DMS53 treated with DMSO at 0.1 percent for 48 hours (cell line): ENCODE measurements around the gene CYP4X1.
"Not testable (repeated sequence)": the region's sequence is repeated elsewhere in the genome, so short reads cannot be mapped to it uniquely, and the experiment has no call there.

ENCODE experiments used
- DNase-seq: peaks from one replicate; lab custom pipeline; 2025; ENCODE audit not compliant: unreplicated experiment; lab: John Stamatoyannopoulos, UW

The CYP4X1 gene

GRCh38 chr1:47023268-47024140 lies at the start of gene CYP4X1:
TSS of gene CYP4X1 (plus strand) at chr1:47023669. CDS start at chr1:47023818, 149 bp downstream.
- DNase-seq: peak; percentile 41

DNA sequence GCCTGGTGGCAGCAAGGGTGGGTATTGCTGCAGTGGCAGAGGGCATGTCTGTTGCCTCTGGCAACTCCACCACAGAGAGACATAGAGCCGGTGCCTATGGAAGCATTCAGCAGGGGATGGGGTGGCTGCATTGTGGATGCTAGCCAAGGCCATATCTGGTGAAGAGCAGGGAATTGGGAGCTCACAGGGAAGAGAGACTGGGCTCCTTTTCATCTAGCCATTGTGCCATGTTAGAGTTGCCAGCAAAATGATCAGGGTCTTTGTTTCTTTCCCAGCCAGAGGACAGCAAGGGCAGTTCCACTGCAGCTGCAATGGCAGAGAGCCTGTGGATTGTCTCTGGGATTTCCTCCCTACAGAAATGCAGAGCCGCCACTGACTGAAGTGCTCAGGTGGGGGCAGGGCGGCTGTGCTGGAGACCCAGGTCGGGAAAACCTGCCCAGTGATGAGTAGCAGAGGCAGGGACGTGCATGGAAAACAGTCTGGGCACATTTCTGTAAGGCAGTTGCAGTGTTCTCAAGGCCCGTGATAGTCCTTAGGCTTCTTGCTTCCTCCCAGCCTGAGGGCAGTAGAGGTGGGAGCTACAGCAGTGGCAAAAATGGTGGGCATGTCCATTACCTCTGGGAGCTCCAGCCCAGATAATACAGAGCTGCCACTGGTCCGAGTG lies 40.2 kb upstream of the CYP4X1 start:
- no peak for DNase-seq

DNA sequence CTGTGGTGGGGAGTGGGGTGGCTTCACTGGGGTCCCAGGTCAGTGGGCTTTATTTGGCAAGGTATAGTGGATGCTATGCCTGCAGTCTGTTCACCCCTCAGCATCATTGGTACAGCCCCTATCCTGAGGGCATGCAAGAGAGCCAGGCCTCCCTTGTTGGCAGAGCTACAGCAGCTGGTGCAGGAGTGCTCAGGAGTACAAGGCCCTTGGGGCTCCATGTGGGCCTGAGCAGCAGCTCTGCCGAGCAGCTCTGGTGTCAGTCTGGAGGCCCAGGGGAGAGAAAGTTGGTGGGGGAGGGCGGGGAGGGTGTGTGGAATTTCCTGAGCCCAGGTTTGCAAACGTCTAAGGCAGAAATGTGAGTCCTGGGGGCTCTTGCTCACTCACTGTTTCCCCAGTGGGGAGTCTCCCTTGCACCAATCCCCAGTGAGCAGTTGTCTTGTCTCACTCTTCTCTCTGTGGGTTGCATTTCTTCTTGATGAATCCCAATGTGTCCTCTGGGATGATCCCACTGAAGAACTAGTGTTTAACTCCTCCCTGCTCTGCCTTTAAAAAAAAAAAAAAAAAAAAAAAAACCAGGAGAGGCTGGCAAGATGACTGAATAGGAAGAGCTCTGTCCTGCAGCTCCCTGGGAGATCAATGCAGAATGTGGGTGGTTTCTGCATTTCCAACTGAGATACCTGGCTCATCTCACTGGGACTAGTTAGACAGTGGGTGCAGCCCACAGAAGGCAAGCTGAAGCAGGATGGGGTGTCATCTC lies 39.5 kb upstream of the CYP4X1 start:
- DNase-seq: no peak

- not testable (repeated sequence) for DNase-seq
Observed at GRCh38 chr1:46990541-46990940, 32.9 kb upstream of the CYP4X1 start.

DNA sequence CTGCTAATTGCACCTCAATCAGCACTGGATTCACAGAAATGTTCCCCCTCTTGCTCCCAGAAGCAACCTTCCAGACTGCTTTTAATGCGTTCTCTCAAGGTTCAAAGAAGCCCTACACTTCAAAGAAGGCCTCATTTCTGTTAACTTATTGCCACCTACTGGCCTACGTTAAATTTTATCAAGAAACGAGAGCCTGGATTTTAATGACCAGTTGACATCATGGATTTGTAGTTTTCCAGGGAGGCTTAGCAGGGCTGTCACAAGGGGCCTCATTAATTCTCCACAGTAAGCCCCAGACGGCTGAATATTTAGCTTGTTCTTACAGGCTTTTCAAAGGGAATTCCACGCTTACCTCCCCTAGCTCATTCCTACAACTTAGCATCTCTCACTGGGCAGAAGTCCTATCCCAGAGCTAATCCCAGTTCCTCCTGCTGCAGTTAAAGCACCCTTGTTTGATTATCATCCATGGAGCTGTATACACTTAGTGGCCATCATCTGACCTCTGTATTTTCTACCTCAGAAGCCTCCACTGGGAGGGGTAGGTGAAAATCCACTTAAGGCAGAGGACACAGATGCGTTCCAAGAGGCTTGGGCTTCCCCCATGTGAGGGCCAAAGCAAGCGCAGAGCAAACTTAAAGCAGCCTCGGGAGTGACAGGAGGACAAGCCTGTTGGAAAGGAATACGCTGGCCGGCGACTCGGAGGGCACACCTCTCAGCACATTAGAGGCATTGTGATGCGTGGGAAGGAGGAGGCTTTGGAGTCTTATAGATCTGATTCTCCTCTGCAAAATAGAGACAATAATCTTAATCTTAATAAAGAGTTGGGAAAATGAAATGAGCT lies 32.2 kb upstream of the CYP4X1 start:
- DNase-seq: peak; percentile 82

DNA sequence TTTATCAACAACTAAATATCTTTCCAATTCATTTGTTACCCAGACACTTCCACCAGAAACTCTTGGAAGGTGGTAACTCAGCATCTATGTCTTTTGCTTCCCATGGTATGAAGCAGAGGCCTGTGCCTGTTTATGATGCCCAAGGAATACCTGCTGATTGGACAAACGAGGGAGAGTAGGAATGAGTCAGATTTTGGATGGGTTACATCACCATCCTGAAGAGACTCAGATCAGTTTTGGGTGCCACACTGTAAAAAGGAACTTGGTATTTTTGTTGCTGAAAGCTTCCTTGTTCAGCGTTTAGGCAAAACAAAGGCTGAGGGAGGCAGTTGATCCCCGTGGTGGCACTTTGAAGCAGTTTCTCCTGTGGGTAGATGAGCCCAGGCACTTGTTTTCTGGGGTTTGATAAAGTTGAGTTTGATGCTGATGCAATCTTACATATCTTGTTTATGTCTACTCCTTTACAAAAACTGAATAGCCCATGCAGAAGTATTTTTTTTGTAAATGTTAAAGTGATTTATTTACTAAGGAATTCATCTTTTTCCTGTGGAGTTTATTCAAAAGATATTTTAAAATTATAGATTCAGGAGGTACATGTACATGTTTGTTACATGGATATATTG lies 26.7 kb upstream of the CYP4X1 start:
- DNase-seq: no peak

DNA sequence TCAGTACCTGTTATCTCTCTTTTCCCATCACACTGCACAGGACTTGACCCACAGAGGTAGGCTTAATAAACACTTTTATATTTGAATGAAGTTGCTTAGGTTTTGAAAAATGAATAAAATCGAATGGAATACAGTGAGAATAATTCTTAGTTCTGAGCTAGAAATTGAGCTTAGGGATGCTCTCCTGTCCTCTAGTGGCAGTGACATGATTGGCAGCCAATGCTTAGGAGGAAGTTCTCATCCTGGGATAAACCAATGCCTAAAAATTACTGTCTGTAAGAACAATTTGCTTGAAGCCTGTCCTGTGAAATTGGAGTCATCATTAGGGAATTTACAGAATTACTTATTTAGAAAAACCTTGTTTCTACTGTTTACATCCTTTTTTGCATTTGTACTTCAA lies 21.3 kb upstream of the CYP4X1 start:
- peak; percentile 22 for DNase-seq

GRCh38 chr1:47003896-47004403 lies 19.5 kb upstream of the CYP4X1 start:
- no peak for DNase-seq

DNA sequence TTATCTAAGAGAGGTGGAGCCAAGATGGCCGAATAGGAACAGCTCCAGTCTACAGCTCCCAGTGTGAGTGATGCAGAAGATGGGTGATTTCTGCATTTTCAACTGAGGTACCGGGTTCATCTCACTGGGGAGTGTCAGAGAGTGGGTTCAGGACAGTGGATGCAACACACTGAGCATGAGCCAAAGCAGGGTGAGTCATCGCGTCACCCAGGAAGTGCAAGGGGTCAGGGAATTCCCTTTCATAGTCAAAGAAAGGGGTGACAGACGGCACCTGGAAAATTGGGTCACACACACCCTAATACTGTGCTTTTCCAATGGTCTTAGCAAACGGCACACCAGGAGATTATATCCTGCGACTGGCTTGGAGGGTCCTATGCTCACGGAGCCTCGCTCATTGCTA lies 17.0 kb upstream of the CYP4X1 start:
- DNase-seq: not testable (repeated sequence)

GRCh38 chr1:47013293-47013692 lies 10.2 kb upstream of the CYP4X1 start:
- no peak for DNase-seq

GRCh38 chr1:47021070-47021469 lies 2.4 kb upstream of the CYP4X1 start:
- no peak for DNase-seq

GRCh38 chr1:47024141-47024801 lies 802 bp downstream of the CYP4X1 start:
- no peak for DNase-seq

DNA sequence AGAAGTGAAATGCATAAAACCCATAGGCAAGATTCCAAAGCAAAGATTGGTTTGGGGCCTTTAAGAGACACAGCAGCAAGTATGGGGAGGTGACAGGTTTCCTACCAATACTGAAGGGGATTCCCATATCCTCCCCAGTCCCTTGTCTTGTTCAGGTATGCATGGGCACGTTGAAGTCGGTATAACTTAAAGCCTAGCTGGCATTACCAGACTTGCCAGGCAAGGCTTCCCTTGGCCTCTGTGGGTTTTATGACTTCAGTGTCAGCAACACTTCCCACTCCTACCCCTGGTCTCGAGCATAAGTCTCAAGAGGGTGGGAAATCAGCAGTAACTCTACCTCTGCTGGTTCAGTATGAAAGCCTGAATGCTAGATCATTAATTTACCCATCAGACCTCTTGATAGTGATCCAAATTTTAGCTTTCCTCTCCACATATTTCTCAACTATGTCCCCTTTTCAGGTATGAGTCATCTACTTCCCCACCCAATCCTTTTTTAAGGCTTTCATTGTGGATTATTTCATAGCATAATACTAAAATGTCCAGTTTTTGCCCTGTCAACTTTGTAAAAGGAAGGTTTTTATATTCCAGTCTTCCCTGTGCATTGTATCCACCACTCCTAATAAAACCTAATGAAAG lies 6.8 kb downstream of the CYP4X1 start:
- no peak for DNase-seq

- peak; percentile 36 for DNase-seq
Observed at GRCh38 chr1:47031059-47031458, 7.6 kb downstream of the CYP4X1 start.

DNA sequence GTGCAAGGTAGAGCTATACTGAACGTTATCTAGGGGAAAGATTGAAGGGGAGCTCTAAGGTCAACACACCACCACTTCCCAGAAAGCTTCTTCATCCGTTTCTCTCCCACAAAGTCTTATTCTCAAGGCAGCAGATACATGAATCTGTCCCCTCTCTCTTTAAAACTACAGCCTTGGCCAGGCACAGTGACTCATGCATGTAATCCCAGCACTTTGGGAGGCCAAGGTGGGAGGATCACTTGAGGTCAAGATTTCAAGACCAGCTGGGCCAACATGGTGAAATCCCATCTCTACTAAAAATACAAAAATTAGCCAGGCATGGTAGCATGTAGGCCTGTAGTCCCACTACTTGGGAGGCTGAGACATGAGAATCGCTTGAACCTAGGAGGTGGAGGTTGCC lies 8.1 kb downstream of the CYP4X1 start:
- DNase-seq: no peak

DNA sequence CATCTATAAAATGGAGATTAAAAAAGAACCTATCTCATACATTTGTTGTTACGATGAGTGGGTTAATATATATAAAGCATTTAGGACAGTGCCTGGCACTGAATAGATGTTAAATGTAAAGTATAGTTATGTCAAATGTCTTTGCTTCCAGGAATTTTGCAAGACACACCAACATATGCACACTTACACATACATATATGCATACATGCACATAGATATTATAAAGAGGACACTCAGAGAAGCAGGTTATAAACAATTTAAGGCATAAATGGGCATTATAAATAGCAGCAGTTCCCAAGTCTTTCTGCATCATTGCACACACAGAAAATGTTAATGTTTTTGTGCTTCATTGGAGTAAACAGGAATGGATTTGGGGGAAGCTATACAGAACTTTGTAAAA lies 13.3 kb downstream of the CYP4X1 start:
- DNase-seq: no peak

DNA sequence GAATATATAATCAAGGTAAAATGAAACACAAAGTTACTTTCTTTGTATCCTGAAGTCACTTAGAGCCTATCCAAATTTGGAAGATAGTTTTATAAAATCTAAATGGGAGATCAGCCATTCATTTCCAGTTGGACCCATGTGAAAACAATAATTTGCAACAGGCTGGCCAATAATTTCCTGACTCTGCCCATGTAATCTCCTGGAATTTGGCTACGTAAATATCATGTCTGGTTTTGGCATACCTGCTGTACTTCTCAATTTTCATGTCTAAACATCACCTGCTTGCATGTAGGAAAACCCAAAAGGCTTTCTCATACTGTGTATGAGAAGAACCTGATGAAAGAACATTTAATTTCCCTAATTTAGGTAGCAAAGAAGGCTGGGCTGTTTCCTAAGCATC lies 35.9 kb downstream of the CYP4X1 start:
- no peak for DNase-seq

DNA sequence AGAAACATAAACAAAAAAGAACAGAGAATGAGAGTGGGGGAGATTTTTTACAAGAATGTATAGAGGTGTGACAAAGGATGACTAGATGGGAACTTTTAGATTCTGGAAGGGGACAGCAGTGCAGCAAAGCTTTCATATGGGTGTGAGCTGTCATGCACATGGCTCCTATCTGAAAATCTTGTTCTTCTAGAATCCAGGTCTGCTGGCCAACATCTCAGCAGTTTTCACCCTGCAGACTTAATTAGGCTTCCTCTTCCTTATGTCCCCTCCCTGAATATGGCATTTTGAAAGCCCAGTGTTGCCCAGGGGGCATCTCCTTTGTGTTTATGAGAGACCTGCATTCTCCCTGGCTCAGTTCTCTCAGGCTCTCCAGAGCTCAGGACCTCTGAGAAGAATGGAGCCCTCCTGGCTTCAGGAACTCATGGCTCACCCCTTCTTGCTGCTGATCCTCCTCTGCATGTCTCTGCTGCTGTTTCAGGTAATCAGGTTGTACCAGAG lies 43.7 kb downstream of the CYP4X1 start, which contains the start of gene CYP4Z1:
TSS of gene CYP4Z1 (plus strand) at position 135 of the 498 bp plus-strand sequence. CDS start at position 395, 260 bp downstream.
- no peak for DNase-seq

GRCh38 chr1:47069080-47069479 lies 45.6 kb downstream of the CYP4X1 start:
- DNase-seq: not testable (repeated sequence)
